IMR-90 (cell line): ENCODE results near the gene PAX2. TPM values are rescaled to one million over a fixed set of nuclear protein-coding genes. Genes with fewer than 3 reads are reported as not detected.

Experiments
- ATAC-seq: fragments of 200-7000 bp; cut with Tn5 transposase; 2 replicates; pipeline ENCODE4 v1.9.1; 2020; ENCODE audit warnings: low read depth, mild to moderate bottlenecking, moderate library complexity
- BruUV-seq: library from RNA; stranded (reverse); fragments of 400-500 nt; replicated peaks from 2 replicates; lab custom pipeline; 2021; lab: Mats Ljungman, UMichigan
- CTCF ChIA-PET: fragments of 300-600 bp; formaldehyde crosslinking; extraction: SDS; loops from one replicate; lab custom pipeline; 2021; ENCODE audit warnings: antibody characterized with exemption; lab: Yijun Ruan, JAX
- POLR2A ChIA-PET: fragments of 300-600 bp; sonication (Branson Sonifier 250); formaldehyde crosslinking; loops from one replicate; lab custom pipeline; 2022; ENCODE audit warnings: antibody characterized with exemption; ENCODE audit not compliant: unreplicated experiment; lab: Charles Lee
- DNase-seq: peaks from one replicate; pipeline ENCODE4 v3.0.0; 2013
- H2AFZ ChIP-seq: replicated peaks from 2 replicates; pipeline ENCODE3; 2013; ENCODE audit warnings: low read length, mild to moderate bottlenecking; ENCODE audit not compliant: poor library complexity
- H2AK5ac ChIP-seq: 2 replicates; pipeline ENCODE4 v1.6.1; 2013; ENCODE audit warnings: low read depth, low read length, inconsistent platforms
- H2AK9ac ChIP-seq: replicated peaks from 2 replicates; pipeline ENCODE3; 2013; ENCODE audit warnings: mild to moderate bottlenecking, low read depth, low read length, moderate library complexity; ENCODE audit not compliant: poor library complexity
- H2BK120ac ChIP-seq: 2 replicates; pipeline ENCODE4 v1.6.1; 2013; ENCODE audit warnings: low read depth, low read length, inconsistent platforms
- H2BK15ac ChIP-seq: 3 replicates; pipeline ENCODE4 v1.6.1; 2013; ENCODE audit warnings: low read depth, low read length, inconsistent platforms
- H2BK20ac ChIP-seq: 2 replicates; pipeline ENCODE4 v1.6.1; 2013; ENCODE audit warnings: low read depth, mild to moderate bottlenecking, inconsistent platforms, low read length, moderate library complexity
- H2BK5ac ChIP-seq: 2 replicates; pipeline ENCODE4 v1.6.1; 2013; ENCODE audit warnings: mild to moderate bottlenecking, low read depth, low read length, inconsistent platforms; ENCODE audit not compliant: poor library complexity, severe bottlenecking
- H3K14ac ChIP-seq: replicated peaks from 2 replicates; pipeline ENCODE4 v1.6.1; 2013; ENCODE audit warnings: low read depth, low read length, inconsistent platforms
- H3K18ac ChIP-seq: 2 replicates; pipeline ENCODE4 v1.6.1; 2013; ENCODE audit warnings: low read depth, low read length, control low read depth
- H3K23ac ChIP-seq: 2 replicates; pipeline ENCODE4 v1.6.1; 2013; ENCODE audit warnings: low read depth, low read length, inconsistent platforms
- H3K27ac ChIP-seq: 2 replicates; pipeline ENCODE4 v1.5.1; 2013; ENCODE audit warnings: mild to moderate bottlenecking, control low read depth, low read length; ENCODE audit not compliant: insufficient read depth
- H3K27me3 ChIP-seq: 2 replicates; pipeline ENCODE4 v1.6.1; 2013; ENCODE audit warnings: low read length; ENCODE audit not compliant: control insufficient read depth, insufficient read depth
- H3K36me3 ChIP-seq: 2 replicates; pipeline ENCODE4 v1.6.1; 2013; ENCODE audit warnings: low read length, mixed read lengths; ENCODE audit not compliant: control insufficient read depth, insufficient read depth
- H3K4ac ChIP-seq: 2 replicates; pipeline ENCODE4 v1.6.1; 2013; ENCODE audit warnings: low read depth, low read length, inconsistent platforms
- H3K4me1 ChIP-seq: 2 replicates; pipeline ENCODE4 v1.6.1; 2013; ENCODE audit warnings: low read length, mixed read lengths; ENCODE audit not compliant: control insufficient read depth, insufficient read depth
- H3K4me2 ChIP-seq: 2 replicates; pipeline ENCODE4 v1.6.1; 2013; ENCODE audit warnings: low read depth, mild to moderate bottlenecking, control low read depth, low read length, moderate library complexity
- H3K4me3 ChIP-seq: 2 replicates; pipeline ENCODE4 v1.5.1; 2013; ENCODE audit warnings: low read depth, mild to moderate bottlenecking, control low read depth, low read length, moderate library complexity; ENCODE audit not compliant: insufficient read depth
- H3K56ac ChIP-seq: 2 replicates; pipeline ENCODE4 v1.6.1; 2013; ENCODE audit warnings: low read length, inconsistent platforms; ENCODE audit not compliant: insufficient read depth; ENCODE audit errors: extremely low read depth
- H3K79me1 ChIP-seq, 2 experiments: 2 replicates each; pipeline ENCODE4 v1.6.1; 2013; ENCODE audit warnings: low read length in 2 of 2, inconsistent platforms in 1 of 2, low read depth in 1 of 2
- H3K9ac ChIP-seq: 2 replicates; pipeline ENCODE4 v1.6.1; 2013; ENCODE audit warnings: low read depth, low read length, control low read depth
- H3K9me1 ChIP-seq: 2 replicates; pipeline ENCODE4 v1.6.1; 2013; ENCODE audit warnings: low read length, inconsistent platforms; ENCODE audit not compliant: insufficient read depth
- H3K9me3 ChIP-seq: 2 replicates; pipeline ENCODE4 v1.6.1; 2013; ENCODE audit warnings: low read length; ENCODE audit not compliant: control insufficient read depth, insufficient read depth
- H4K20me1 ChIP-seq: 2 replicates; pipeline ENCODE4 v1.6.1; 2013; ENCODE audit warnings: low read length, inconsistent platforms; ENCODE audit not compliant: insufficient read depth
- H4K5ac ChIP-seq: 2 replicates; pipeline ENCODE4 v1.6.1; 2013; ENCODE audit warnings: mild to moderate bottlenecking, low read depth, low read length, control low read depth
- H4K8ac ChIP-seq, 2 experiments: 2 replicates each; pipeline ENCODE4 v1.6.1; 2013; ENCODE audit warnings: low read depth in 2 of 2, low read length in 2 of 2, control low read depth in 1 of 2, inconsistent platforms in 1 of 2
- H4K91ac ChIP-seq: 2 replicates; pipeline ENCODE4 v1.6.1; 2013; ENCODE audit warnings: low read depth, low read length, inconsistent platforms; ENCODE audit not compliant: insufficient read depth
- BHLHE40 ChIP-seq: fragments of 150-350 bp; IDR thresholded peaks from 2 replicates; pipeline ENCODE4 v1.6.1; 2016; ENCODE audit warnings: mild to moderate bottlenecking, low read depth, low read length
- CEBPB ChIP-seq: IDR thresholded peaks from 2 replicates; pipeline ENCODE4 v1.6.1; 2012; ENCODE audit warnings: low read depth, low read length, improper control_type of control experiment
- CHD1 ChIP-seq: IDR thresholded peaks from 2 replicates; pipeline ENCODE4 v1.6.1; 2012; ENCODE audit warnings: low read depth, low read length, improper control_type of control experiment
- CTCF ChIP-seq: conservative IDR thresholded peaks from 2 replicates; pipeline ENCODE4 v1.5.1; 2012; ENCODE audit warnings: mild to moderate bottlenecking, low read depth, low read length, improper control_type of control experiment
- FOS ChIP-seq: fragments of 150-350 bp; IDR thresholded peaks from 2 replicates; pipeline ENCODE4 v1.6.1; 2016; ENCODE audit warnings: low read depth, low read length
- MAFK ChIP-seq: IDR thresholded peaks from 2 replicates; pipeline ENCODE4 v1.6.1; 2012; ENCODE audit warnings: low read depth, low read length, improper control_type of control experiment
- MAZ ChIP-seq: IDR thresholded peaks from 2 replicates; pipeline ENCODE4 v1.6.1; 2012; ENCODE audit warnings: low read depth, mild to moderate bottlenecking, low read length, improper control_type of control experiment, moderate library complexity, borderline replicate concordance
- MXI1 ChIP-seq: IDR thresholded peaks from 2 replicates; pipeline ENCODE4 v1.6.1; 2012; ENCODE audit warnings: low read depth, mild to moderate bottlenecking, low read length, moderate library complexity, borderline replicate concordance
- NFE2L2 ChIP-seq: fragments of 150-350 bp; IDR thresholded peaks from 2 replicates; pipeline ENCODE4 v1.6.1; 2016; ENCODE audit warnings: low read depth, mild to moderate bottlenecking, low read length
- RAD21 ChIP-seq: IDR thresholded peaks from 2 replicates; pipeline ENCODE4 v1.6.1; 2012; ENCODE audit warnings: low read length, improper control_type of control experiment
- RCOR1 ChIP-seq: IDR thresholded peaks from 2 replicates; pipeline ENCODE4 v1.6.1; 2012; ENCODE audit warnings: mild to moderate bottlenecking, low read length, improper control_type of control experiment; ENCODE audit not compliant: insufficient replicate concordance
- RFX5 ChIP-seq: IDR thresholded peaks from 2 replicates; pipeline ENCODE4 v1.8.0; 2012; ENCODE audit warnings: low read depth, mild to moderate bottlenecking, low read length, moderate library complexity
- SMC3 ChIP-seq: fragments of 150-350 bp; IDR thresholded peaks from 2 replicates; pipeline ENCODE4 v1.6.1; 2016; ENCODE audit warnings: low read depth, mild to moderate bottlenecking, antibody characterized with exemption, low read length, moderate library complexity
- WGBS, 2 experiments: methylation state at CpG; one replicate each; pipeline versions ENCODE4 v1.1.5 to v1.1.7; 2013; ENCODE audit warnings: missing lambda C conversion rate in 2 of 2; ENCODE audit not compliant: insufficient read length in 1 of 2; ENCODE audit errors: extremely low coverage in 2 of 2; 5-methylcytosine and 5-hydroxymethylcytosine counted together
- dilution Hi-C: fragments of 300-500 bp; cut with HindIII; formaldehyde crosslinking; loops from one replicate; pipeline ENCODE4 v1.14.3; 2018; ENCODE audit warnings: low sequenced_read_pairs; ENCODE audit not compliant: unreplicated experiment
- in situ Hi-C: fragments of 300-500 bp; cut with MboI; formaldehyde crosslinking; loops from 3 replicates; pipeline ENCODE4 v1.14.3; 2019; ENCODE audit warnings: low sequenced_read_pairs, inconsistent platforms, mixed read lengths
- intact Hi-C: fragments of 100-400 bp; cut with micrococcal nuclease; formaldehyde crosslinking; loops from 2 replicates; pipeline ENCODE4 v1.10.0; 2022
- polyA plus RNA-seq, 3 experiments: library from polyadenylated mRNA; depleted of rRNA; stranded (reverse); fragments of >200 nt; gene quantifications; 2 replicates each; pipeline ENCODE4 v1.2.3, GENCODE V29; 2012; ENCODE audit warnings: low replicate concordance in 1 of 3
- total RNA-seq: library from RNA; depleted of rRNA; stranded (reverse); fragments of >200 nt; gene quantifications from 2 replicates; pipeline ENCODE4 v1.2.3, GENCODE V29; 2012

Gene PAX2
- total and polyA plus RNA-seq, 2 of the 4 experiments (the other 2 are of a cell fraction), result not detected

- no peak overlapping the region for H3K56ac ChIP-seq
- POLR2A ChIA-PET, result no interaction called here
- H2BK15ac ChIP-seq, result no peak overlapping the region
- ATAC-seq (peak; percentile 93), DNase-seq (peak; percentile 77)
- H3K23ac ChIP-seq, result no peak overlapping the region
- H3K4me3 ChIP-seq, result no peak overlapping the region
- no peak overlapping the region for H4K8ac ChIP-seq
- no peaks in the 10 kb centered on the region for H3K9me3 ChIP-seq
- WGBS, 2 experiments, result no CpG with 5 or more reads among the region's 11 CpGs
- BruUV-seq, result no TSS peak
- no peaks in the 10 kb centered on the region for H3K36me3 ChIP-seq
- no peak overlapping the region for H3K9ac ChIP-seq
- H3K14ac ChIP-seq, result peak overlapping the region; percentile 72; the same call in 1 of the 2 replicates
- H4K20me1 ChIP-seq, result no peaks in the 10 kb centered on the region
- peak overlapping the region; percentile 59; the same call in 1 of the 2 replicates for H3K4ac ChIP-seq
- no peak overlapping the region for H3K18ac ChIP-seq
- in situ Hi-C loops (no loop called here), dilution Hi-C loops (no loop called here), intact Hi-C loops (loop anchor here (1.0 to 10.0 kb wide), 2 partner anchors 127 to 337 kb away; partner anchors contain the start of genes HIF1AN and PAX2)
- H2BK5ac ChIP-seq, result no peak overlapping the region
- H3K79me1 ChIP-seq, result no peaks in the 10 kb centered on the region
- no peak overlapping the region for H3K4me2 ChIP-seq
- H3K9me1 ChIP-seq, result peaks cover 10% of the 10 kb centered on the region
- H4K91ac ChIP-seq, result 0 out of 2 replicates have a peak overlapping the region, but pooled peaks have one; percentile 62
- no peak overlapping the region for H4K5ac ChIP-seq
- H2AK9ac ChIP-seq, result no peak overlapping the region
- no peak overlapping the region for H2BK120ac ChIP-seq
- CTCF ChIA-PET, result interaction anchor here (0.6 to 1.4 kb wide), 6 partner anchors 9 to 353 kb away, joined by 3 read pairs; no protein-coding TSS in a partner anchor
- H2BK20ac ChIP-seq, result peak overlapping the region; percentile 73; the same call in 1 of the 2 replicates
- H3K27me3 ChIP-seq, result peaks cover 12% of the 10 kb centered on the region
- no peak overlapping the region for H3K27ac ChIP-seq
- TF ChIP-seq FOS (peak; percentile 40; the same call in 1 of the 2 replicates), RCOR1 (no peak), BHLHE40 (no peak), MAZ (peak; percentile 33; the same call in 1 of the 2 replicates), MAFK (no peak), NFE2L2 (no peak), CHD1 (no peak), SMC3 (peak; percentile 42; the same call in 1 of the 2 replicates), CTCF (peak; percentile 63), CEBPB (no peak), MXI1 (no peak), RAD21 (peak; percentile 65), RFX5 (no peak)
- H3K4me1 ChIP-seq, result peaks cover 12% of the 10 kb centered on the region
- H2AFZ ChIP-seq, result peak overlapping the region; percentile 5
- H2AK5ac ChIP-seq, result peak overlapping the region; percentile 7; the same call in 1 of the 2 replicates
Observed at GRCh38 chr10:100872034-100872791, 126.8 kb downstream of the PAX2 start.
